DMS 273 treated with DMSO at 0.1 percent for 48 hours (cell line): ENCODE data around the gene FRMPD1.

Experiments used
- DNase-seq: peaks from one replicate; lab custom pipeline; 2025; lab: John Stamatoyannopoulos, UW

The FRMPD1 gene

GRCh38 chr9:37626708-37627292 is 24.0 kb upstream of the FRMPD1 start:
- no peak for DNase-seq

GRCh38 chr9:37632479-37632878 is 18.3 kb upstream of the FRMPD1 start:
- DNase-seq, result no peak

- DNase-seq, result no peak
Observed at GRCh38 chr9:37635808-37636207, 14.9 kb upstream of the FRMPD1 start.

- no peak for DNase-seq
Observed at GRCh38 chr9:37636511-37637448, 14.0 kb upstream of the FRMPD1 start.

- no peak for DNase-seq
Observed at GRCh38 chr9:37639109-37639762, 11.5 kb upstream of the FRMPD1 start.

- no peak for DNase-seq
Observed at GRCh38 chr9:37639841-37640240, 10.9 kb upstream of the FRMPD1 start.

- DNase-seq, result peak; percentile 61
Observed at GRCh38 chr9:37640246-37640645, 10.5 kb upstream of the FRMPD1 start.

- DNase-seq, result no peak
Observed at GRCh38 chr9:37641331-37641730, 9.4 kb upstream of the FRMPD1 start.

- DNase-seq, result no peak
Observed at GRCh38 chr9:37643214-37643613, 7.5 kb upstream of the FRMPD1 start.

GRCh38 chr9:37645903-37646506 is 4.7 kb upstream of the FRMPD1 start:
- no peak for DNase-seq

- no peak for DNase-seq
Observed at GRCh38 chr9:37650299-37650872, 368 bp upstream of the FRMPD1 start.

- no peak for DNase-seq
Observed at GRCh38 chr9:37652261-37652660, 1.5 kb downstream of the FRMPD1 start.

GRCh38 chr9:37653385-37653784 is 2.6 kb downstream of the FRMPD1 start:
- DNase-seq, result no peak

- no peak for DNase-seq
Observed at GRCh38 chr9:37656936-37657335, 6.2 kb downstream of the FRMPD1 start.

GRCh38 chr9:37660691-37661090 is 9.9 kb downstream of the FRMPD1 start:
- no peak for DNase-seq

GRCh38 chr9:37663926-37664325 is 13.2 kb downstream of the FRMPD1 start:
- DNase-seq, result no peak

- no peak for DNase-seq
Observed at GRCh38 chr9:37667706-37668105, 17.0 kb downstream of the FRMPD1 start.

GRCh38 chr9:37668116-37668601 is 17.4 kb downstream of the FRMPD1 start:
- DNase-seq, result no peak

GRCh38 chr9:37669232-37669631 is 18.5 kb downstream of the FRMPD1 start:
- DNase-seq, result no peak

- DNase-seq, result no peak
Observed at GRCh38 chr9:37675661-37676060, 24.9 kb downstream of the FRMPD1 start.

- DNase-seq, result peak; percentile 93
Observed at GRCh38 chr9:37676411-37676830, 25.7 kb downstream of the FRMPD1 start.

- no peak for DNase-seq
Observed at GRCh38 chr9:37677435-37677834, 26.7 kb downstream of the FRMPD1 start.
